HG03025 (cell line): Measurements from ENCODE around the gene WNT1.

Experiments used
- ATAC-seq: cut with Tn5 transposase; IDR thresholded peaks from one replicate; pipeline ENCODE4 v1.9.1; 2021; ENCODE audit warnings: mild to moderate bottlenecking, moderate library complexity; ENCODE audit not compliant: unreplicated experiment, low FRiP score

WNT1 gene

GRCh38 chr12:48979602-48980388 lies 1.7 kb downstream of the WNT1 start:
- no peak for ATAC-seq

- no peak for ATAC-seq
Measured at GRCh38 chr12:48980389-48980952, 2.3 kb downstream of the WNT1 start.

- ATAC-seq: no peak
Measured at GRCh38 chr12:48980953-48981756, 3.0 kb downstream of the WNT1 start.

- ATAC-seq: no peak
Measured at GRCh38 chr12:48981757-48982157, 3.6 kb downstream of the WNT1 start.

GRCh38 chr12:48982397-48983080 lies 4.4 kb downstream of the WNT1 start:
- ATAC-seq: no peak

- ATAC-seq: no peak
Measured at GRCh38 chr12:48985475-48985897, 7.4 kb downstream of the WNT1 start.

GRCh38 chr12:48985901-48986300 lies 7.8 kb downstream of the WNT1 start:
- ATAC-seq: no peak

GRCh38 chr12:48986720-48987291 lies 8.7 kb downstream of the WNT1 start:
- no peak for ATAC-seq

GRCh38 chr12:48988030-48988649 lies 10.0 kb downstream of the WNT1 start:
- ATAC-seq: no peak

- no peak for ATAC-seq
Measured at GRCh38 chr12:48990552-48990951, 12.4 kb downstream of the WNT1 start.

GRCh38 chr12:48991247-48992050 lies 13.3 kb downstream of the WNT1 start:
- no peak for ATAC-seq

GRCh38 chr12:48993787-48994186 lies 15.7 kb downstream of the WNT1 start:
- ATAC-seq: no peak

- ATAC-seq: no peak
Measured at GRCh38 chr12:48994224-48995085, 16.3 kb downstream of the WNT1 start.

GRCh38 chr12:48995086-48995879 lies 17.2 kb downstream of the WNT1 start:
- no peak for ATAC-seq

- ATAC-seq: no peak
Measured at GRCh38 chr12:48996794-48997718, 18.9 kb downstream of the WNT1 start.

- no peak for ATAC-seq
Measured at GRCh38 chr12:48997719-48998496, 19.8 kb downstream of the WNT1 start.
